Neural cell (in vitro differentiated cells): ENCODE measurements around the gene HAPLN2. TPM values are rescaled to one million over a fixed set of nuclear protein-coding genes. Genes with fewer than 3 reads are reported as not detected.
A peak's percentile ranks its signal among the peaks of the same experiment; 100 is the strongest.

Experiments used
- H2AFZ ChIP-seq: fragments of 200-600, 300-800 bp; sonication (generic), shearing (Covaris generic); 2 replicates; pipeline ENCODE4 v1.6.0; 2014; ENCODE audit warnings: low read depth, mild to moderate bottlenecking, antibody characterized with exemption, low read length, moderate library complexity
- H3F3A ChIP-seq: fragments of 200-600 bp; shearing (Covaris generic); 2 replicates; pipeline ENCODE4 v1.6.1; 2016; ENCODE audit warnings: mild to moderate bottlenecking, moderate library complexity, mixed read lengths, antibody characterized with exemption, low read length; ENCODE audit not compliant: insufficient read depth, poor library complexity, severe bottlenecking
- H3K27ac ChIP-seq: fragments of 200-600, 300-800 bp; sonication (generic), shearing (Covaris generic); 2 replicates; pipeline ENCODE4 v1.5.1; 2014; ENCODE audit warnings: mild to moderate bottlenecking, low read length, moderate library complexity
- H3K27me3 ChIP-seq: fragments of 300-800, 200-600 bp; sonication (generic), shearing (Covaris generic); 2 replicates; pipeline ENCODE4 v1.6.0; 2014; ENCODE audit warnings: mild to moderate bottlenecking, low read depth, low read length, moderate library complexity; ENCODE audit not compliant: insufficient read depth
- H3K36me3 ChIP-seq: fragments of 300-800, 200-600 bp; sonication (generic), shearing (Covaris generic); 2 replicates; pipeline ENCODE4 v1.5.1; 2014; ENCODE audit warnings: mild to moderate bottlenecking, antibody characterized with exemption, low read length, moderate library complexity; ENCODE audit not compliant: insufficient read depth
- H3K4me2 ChIP-seq: fragments of 300-800, 200-600 bp; sonication (generic), shearing (Covaris generic); 2 replicates; pipeline ENCODE4 v1.6.0; 2014; ENCODE audit warnings: mild to moderate bottlenecking, low read length
- H3K4me3 ChIP-seq: fragments of 300-800, 200-600 bp; sonication (generic), shearing (Covaris generic); 2 replicates; pipeline ENCODE4 v1.5.1; 2014; ENCODE audit warnings: mild to moderate bottlenecking, low read length, moderate library complexity
- H3K79me2 ChIP-seq: fragments of 200-600 bp; shearing (Covaris generic); replicated peaks from 2 replicates; pipeline ENCODE4 v1.6.0; 2014; ENCODE audit warnings: mild to moderate bottlenecking, low read length, moderate library complexity; ENCODE audit not compliant: insufficient read depth
- H3K9ac ChIP-seq: fragments of 300-800, 200-600 bp; sonication (generic), shearing (Covaris generic); 2 replicates; pipeline ENCODE4 v1.6.1; 2016; ENCODE audit warnings: mild to moderate bottlenecking, low read length, mixed read lengths
- H3K9me2 ChIP-seq: fragments of 200-600 bp; shearing (Covaris generic); 2 replicates; pipeline ENCODE4 v1.6.1; 2016; ENCODE audit warnings: mild to moderate bottlenecking, low read length, mixed read lengths; ENCODE audit not compliant: insufficient read depth
- H3K9me3 ChIP-seq: fragments of 200-600, 300-800 bp; sonication (generic), shearing (Covaris generic); 2 replicates; pipeline ENCODE4 v1.6.1; 2016; ENCODE audit warnings: mild to moderate bottlenecking, mixed run types, low read length, moderate library complexity, mixed read lengths
- H4K20me1 ChIP-seq: fragments of 200-600 bp; shearing (Covaris generic); 2 replicates; pipeline ENCODE4 v1.6.1; 2016; ENCODE audit warnings: mild to moderate bottlenecking, mixed run types; ENCODE audit not compliant: insufficient read depth
- EP300 ChIP-seq: fragments of 450-650 bp; conservative IDR thresholded peaks from 2 replicates; pipeline ENCODE4 v1.6.1; 2014; ENCODE audit warnings: antibody characterized with exemption, mild to moderate bottlenecking, moderate library complexity; ENCODE audit not compliant: poor library complexity, severe bottlenecking
- EZH2 ChIP-seq: fragments of 200-600, 300-800 bp; shearing (Covaris generic), sonication (generic); IDR thresholded peaks from 2 replicates; pipeline ENCODE4 v1.6.1; 2014; ENCODE audit warnings: antibody characterized with exemption, low read length, borderline replicate concordance, mild to moderate bottlenecking; ENCODE audit not compliant: insufficient read depth, poor library complexity, severe bottlenecking
- MXI1 ChIP-seq: fragments of 450-650 bp; conservative IDR thresholded peaks from 2 replicates; pipeline ENCODE4 v1.6.1; 2014; ENCODE audit warnings: antibody characterized with exemption, mild to moderate bottlenecking; ENCODE audit not compliant: poor library complexity, severe bottlenecking
- POLR2AphosphoS5 ChIP-seq: IDR thresholded peaks from 2 replicates; pipeline ENCODE4 v1.6.1; 2012
- RAD21 ChIP-seq: fragments of 450-650 bp; conservative IDR thresholded peaks from 2 replicates; pipeline ENCODE4 v1.6.1; 2014; ENCODE audit warnings: antibody characterized with exemption, mild to moderate bottlenecking, moderate library complexity
- REST ChIP-seq: IDR thresholded peaks from 2 replicates; pipeline ENCODE4 v1.6.1; 2012; ENCODE audit warnings: borderline replicate concordance
- SMC3 ChIP-seq: fragments of 450-650 bp; conservative IDR thresholded peaks from 2 replicates; pipeline ENCODE4 v1.6.1; 2014; ENCODE audit warnings: antibody characterized with exemption, mild to moderate bottlenecking, moderate library complexity; ENCODE audit not compliant: poor library complexity
- TAF1 ChIP-seq: IDR thresholded peaks from 2 replicates; pipeline ENCODE4 v1.6.1; 2012; ENCODE audit warnings: low read depth
- polyA plus RNA-seq: library from polyadenylated mRNA; depleted of rRNA; stranded (reverse); fragments of >200 nt; gene quantifications from 2 replicates; pipeline ENCODE4 v1.2.3, GENCODE V29; 2014
- TF ChIP-seq, protein P1 (sequence below): fragments of 450-650 bp; IDR thresholded peaks from 2 replicates; pipeline ENCODE4 v1.5.1; 2014; ENCODE audit warnings: antibody characterized with exemption, mild to moderate bottlenecking, moderate library complexity; ENCODE audit not compliant: poor library complexity, severe bottlenecking

HAPLN2 gene
- polyA plus RNA-seq, 1 donor from 2014 or later, result 22.9 TPM

DNA sequence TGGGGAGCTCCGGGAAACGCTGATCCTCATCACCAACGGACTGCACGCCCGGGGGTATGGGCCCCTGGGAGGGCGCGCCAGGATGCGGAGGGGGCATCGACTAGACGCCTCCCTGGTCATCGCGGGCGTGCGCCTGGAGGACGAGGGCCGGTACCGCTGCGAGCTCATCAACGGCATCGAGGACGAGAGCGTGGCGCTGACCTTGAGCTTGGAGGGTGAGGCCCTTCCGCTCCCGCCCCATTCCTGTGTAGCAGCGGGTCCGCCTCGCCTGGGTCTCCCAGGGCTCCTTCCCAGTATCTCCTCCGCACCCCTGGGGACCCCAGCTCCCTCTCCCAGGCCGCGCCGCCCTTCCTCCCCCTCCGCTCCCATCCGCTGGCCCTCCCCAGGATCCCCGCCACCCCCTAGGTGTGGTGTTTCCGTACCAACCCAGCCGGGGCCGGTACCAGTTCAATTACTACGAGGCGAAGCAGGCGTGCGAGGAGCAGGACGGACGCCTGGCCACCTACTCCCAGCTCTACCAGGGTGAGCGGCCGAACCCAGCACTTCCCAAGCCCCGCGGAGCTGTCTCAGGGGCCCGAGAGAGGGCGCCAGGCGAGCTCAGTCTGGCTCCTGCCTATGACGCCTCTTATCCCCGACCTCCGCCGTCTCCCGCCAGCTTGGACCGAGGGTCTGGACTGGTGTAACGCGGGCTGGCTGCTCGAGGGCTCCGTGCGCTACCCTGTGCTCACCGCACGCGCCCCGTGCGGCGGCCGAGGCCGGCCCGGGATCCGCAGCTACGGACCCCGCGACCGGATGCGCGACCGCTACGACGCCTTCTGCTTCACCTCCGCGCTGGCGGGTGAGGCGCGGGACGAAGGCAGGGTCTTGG lies 5.0 kb downstream of the HAPLN2 start:
- Histone ChIP-seq H4K20me1 (no peaks in the 10 kb centered on the region), H2AFZ (no peak overlapping the region), H3F3A (no peaks in the 10 kb centered on the region), H3K27me3 (peaks cover 67% of the 10 kb centered on the region), H3K36me3 (no peaks in the 10 kb centered on the region), H3K4me3 (peak overlapping the region; percentile 69), H3K79me2 (no peaks in the 10 kb centered on the region), H3K9me2 (no peaks in the 10 kb centered on the region), H3K9ac (peak overlapping the region; percentile 42), H3K27ac (no peak overlapping the region), H3K4me2 (peak overlapping the region; percentile 6), H3K9me3 (no peaks in the 10 kb centered on the region)
- TF ChIP-seq TAF1 (no peak), MXI1 (no peak), POLR2AphosphoS5 (no peak), SMC3 (peak; percentile 44), EZH2 (no peak), RAD21 (peak; percentile 26), REST (no peak), EP300 (no peak)
- TF ChIP-seq, protein P1, sequence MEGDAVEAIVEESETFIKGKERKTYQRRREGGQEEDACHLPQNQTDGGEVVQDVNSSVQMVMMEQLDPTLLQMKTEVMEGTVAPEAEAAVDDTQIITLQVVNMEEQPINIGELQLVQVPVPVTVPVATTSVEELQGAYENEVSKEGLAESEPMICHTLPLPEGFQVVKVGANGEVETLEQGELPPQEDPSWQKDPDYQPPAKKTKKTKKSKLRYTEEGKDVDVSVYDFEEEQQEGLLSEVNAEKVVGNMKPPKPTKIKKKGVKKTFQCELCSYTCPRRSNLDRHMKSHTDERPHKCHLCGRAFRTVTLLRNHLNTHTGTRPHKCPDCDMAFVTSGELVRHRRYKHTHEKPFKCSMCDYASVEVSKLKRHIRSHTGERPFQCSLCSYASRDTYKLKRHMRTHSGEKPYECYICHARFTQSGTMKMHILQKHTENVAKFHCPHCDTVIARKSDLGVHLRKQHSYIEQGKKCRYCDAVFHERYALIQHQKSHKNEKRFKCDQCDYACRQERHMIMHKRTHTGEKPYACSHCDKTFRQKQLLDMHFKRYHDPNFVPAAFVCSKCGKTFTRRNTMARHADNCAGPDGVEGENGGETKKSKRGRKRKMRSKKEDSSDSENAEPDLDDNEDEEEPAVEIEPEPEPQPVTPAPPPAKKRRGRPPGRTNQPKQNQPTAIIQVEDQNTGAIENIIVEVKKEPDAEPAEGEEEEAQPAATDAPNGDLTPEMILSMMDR, result peak; percentile 69

DNA sequence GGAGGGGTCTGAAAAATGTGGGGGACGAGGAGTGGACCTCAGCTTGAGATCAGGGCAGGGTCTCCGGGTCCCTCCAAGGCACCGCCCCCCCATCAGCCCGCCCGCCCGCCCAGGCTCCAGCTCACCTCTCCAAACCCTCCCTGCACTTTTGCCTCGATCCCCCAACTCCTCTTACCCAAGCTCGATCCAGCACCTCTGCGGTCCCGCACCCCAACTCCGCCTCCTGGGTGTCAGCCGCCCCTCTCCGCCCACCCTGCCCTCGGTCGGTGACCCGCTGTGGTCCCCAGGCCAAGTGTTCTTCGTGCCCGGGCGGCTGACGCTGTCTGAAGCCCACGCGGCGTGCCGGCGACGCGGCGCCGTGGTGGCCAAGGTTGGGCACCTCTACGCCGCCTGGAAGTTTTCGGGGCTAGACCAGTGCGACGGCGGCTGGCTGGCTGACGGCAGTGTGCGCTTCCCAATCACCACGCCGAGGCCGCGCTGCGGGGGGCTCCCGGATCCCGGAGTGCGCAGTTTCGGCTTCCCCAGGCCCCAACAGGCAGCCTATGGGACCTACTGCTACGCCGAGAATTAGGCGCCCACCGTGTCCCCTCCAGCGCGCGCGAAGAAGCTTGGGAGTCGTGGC lies 5.7 kb downstream of the HAPLN2 start:
- Histone ChIP-seq H3K36me3 (no peaks in the 10 kb centered on the region), H3K27ac (no peak overlapping the region), H4K20me1 (no peaks in the 10 kb centered on the region), H2AFZ (no peak overlapping the region), H3K9ac (peak overlapping the region; percentile 14), H3K4me2 (no peak overlapping the region), H3K9me2 (no peaks in the 10 kb centered on the region), H3K27me3 (peaks cover 62% of the 10 kb centered on the region), H3F3A (no peaks in the 10 kb centered on the region), H3K79me2 (no peaks in the 10 kb centered on the region), H3K9me3 (no peaks in the 10 kb centered on the region), H3K4me3 (peak overlapping the region; percentile 69)
- TF ChIP-seq EZH2, result peak; percentile 89
- no peak for TF ChIP-seq SMC3
